A549 treated with AZD9567 at 1 μM for 4 hours (cell line): Measurements from ENCODE around the gene LATS2. TPM values are rescaled to one million over a fixed set of nuclear protein-coding genes. Genes with fewer than 3 reads are reported as not detected.

Source experiments
- total RNA-seq: library from RNA; stranded (reverse); fragments of 200-300 nt; extraction: Qiagen RNA extraction; gene quantifications from 5 replicates; pipeline ENCODE4 v1.2.3, GENCODE V29; 2022; ENCODE audit not compliant: insufficient read depth

LATS2 gene
- 9.2 to 12.1 TPM (median 10.4 TPM) in 5 replicates for total RNA-seq

GRCh38 chr13:21061029-21061763 lies at the start of gene LATS2:
Gene LATS2, minus strand, starts transcription at chr13:21061586. Its CDS starts 15,560 bp downstream, at chr13:21046026.

Other genes with a start within 250 kb of the LATS2 start
- 5.0 to 6.4 TPM (median 6.0 TPM) in 5 replicates for gene XPO4, start 158.8 kb downstream of the LATS2 start, total RNA-seq
- 147 to 167 TPM (median 153 TPM) in 5 replicates for gene SAP18, start 78.5 kb upstream of the LATS2 start, total RNA-seq
- gene SKA3, start 115.0 kb upstream of the LATS2 start, total RNA-seq: 12.5 to 15.2 TPM (median 14.3 TPM) in 5 replicates
- gene MRPL57, start 115.1 kb upstream of the LATS2 start, total RNA-seq: 24.4 to 25.7 TPM (median 25.4 TPM) in 5 replicates